SK-N-SH treated with all-trans-retinoic acid at 6 μM for 48 hours (cell line): ENCODE measurements around the gene CPOX.

Source experiments
- ARNTL ChIP-seq: fragments of 450-650 bp; formaldehyde crosslinking; IDR thresholded peaks from 2 replicates; pipeline ENCODE4 v1.5.0; 2020; ENCODE audit warnings: low read depth, mild to moderate bottlenecking, moderate library complexity, borderline replicate concordance
- BACH2 ChIP-seq: fragments of 250-450 bp; sonication (Bioruptor Pico); IDR thresholded peaks from 2 replicates; pipeline ENCODE4 v1.9.0; 2021; ENCODE audit warnings: mild to moderate bottlenecking, borderline replicate concordance
- PATZ1 ChIP-seq: fragments of 250-450 bp; sonication (Bioruptor Pico); IDR thresholded peaks from 2 replicates; pipeline ENCODE4 v1.8.0; 2020; ENCODE audit warnings: mild to moderate bottlenecking, moderate library complexity, borderline replicate concordance
- RARB ChIP-seq: fragments of 250-450 bp; sonication (Bioruptor Pico); IDR thresholded peaks from 2 replicates; pipeline ENCODE4 v1.8.0; 2021; ENCODE audit warnings: mild to moderate bottlenecking, moderate library complexity
- SNAI2 ChIP-seq: fragments of 250-450 bp; sonication (Bioruptor Pico); IDR thresholded peaks from 2 replicates; pipeline ENCODE4 v1.5.0; 2020; ENCODE audit warnings: mild to moderate bottlenecking, moderate library complexity
- TCF4 ChIP-seq: fragments of 250-450 bp; sonication (Bioruptor Pico); IDR thresholded peaks from 2 replicates; pipeline ENCODE4 v1.8.0; 2021; ENCODE audit warnings: mild to moderate bottlenecking, moderate library complexity, borderline replicate concordance
- ZC3H10 ChIP-seq: fragments of 250-450 bp; sonication (Bioruptor Pico); IDR thresholded peaks from 2 replicates; pipeline ENCODE4 v1.5.1; 2021; ENCODE audit warnings: mild to moderate bottlenecking, moderate library complexity
- ZFP30 ChIP-seq: fragments of 450-650 bp; formaldehyde crosslinking; IDR thresholded peaks from 2 replicates; pipeline ENCODE4 v1.5.0; 2022; ENCODE audit warnings: mild to moderate bottlenecking, moderate library complexity
- ZNF565 ChIP-seq: fragments of 450-650 bp; formaldehyde crosslinking; conservative IDR thresholded peaks from 2 replicates; pipeline ENCODE4 v1.5.0; 2020; ENCODE audit warnings: low read depth, mild to moderate bottlenecking, moderate library complexity
- TF ChIP-seq, protein P1 (sequence below): fragments of 250-450 bp; sonication (Bioruptor Pico); IDR thresholded peaks from 2 replicates; pipeline ENCODE4 v1.5.1; 2021; ENCODE audit warnings: mild to moderate bottlenecking, moderate library complexity

- TF ChIP-seq PATZ1 (CRISPR knock-in tag) (no peak), RARB (CRISPR knock-in tag) (no peak), ZFP30 (no peak), ARNTL (CRISPR knock-in tag) (no peak), ZC3H10 (CRISPR knock-in tag) (no peak), BACH2 (no peak), SNAI2 (no peak), ZNF565 (no peak), TCF4 (CRISPR knock-in tag) (no peak)
- TF ChIP-seq, protein P1, sequence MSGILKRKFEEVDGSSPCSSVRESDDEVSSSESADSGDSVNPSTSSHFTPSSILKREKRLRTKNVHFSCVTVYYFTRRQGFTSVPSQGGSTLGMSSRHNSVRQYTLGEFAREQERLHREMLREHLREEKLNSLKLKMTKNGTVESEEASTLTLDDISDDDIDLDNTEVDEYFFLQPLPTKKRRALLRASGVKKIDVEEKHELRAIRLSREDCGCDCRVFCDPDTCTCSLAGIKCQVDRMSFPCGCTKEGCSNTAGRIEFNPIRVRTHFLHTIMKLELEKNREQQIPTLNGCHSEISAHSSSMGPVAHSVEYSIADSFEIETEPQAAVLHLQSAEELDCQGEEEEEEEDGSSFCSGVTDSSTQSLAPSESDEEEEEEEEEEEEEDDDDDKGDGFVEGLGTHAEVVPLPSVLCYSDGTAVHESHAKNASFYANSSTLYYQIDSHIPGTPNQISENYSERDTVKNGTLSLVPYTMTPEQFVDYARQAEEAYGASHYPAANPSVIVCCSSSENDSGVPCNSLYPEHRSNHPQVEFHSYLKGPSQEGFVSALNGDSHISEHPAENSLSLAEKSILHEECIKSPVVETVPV (CRISPR knock-in tag): no peak
These were observed 971 bp downstream of the CPOX start for GRCh38 chr3:98592345-98592935.
